Psoas muscle (tissue), 8 donors: ENCODE measurements around the gene CCDC86. TPM values are rescaled to one million over a fixed set of nuclear protein-coding genes. Genes with fewer than 3 reads are reported as not detected.
A peak's percentile ranks its signal among the peaks of the same experiment; 100 is the strongest.

Experiments used
- ATAC-seq, 4 donors: fragments of 200-7000 bp; cut with Tn5 transposase; one replicate each; pipeline ENCODE4 v1.9.1; 2020; ENCODE audit warnings: moderate library complexity in 3 of 4, mild to moderate bottlenecking in 2 of 4
- DNase-seq, 2 donors: peaks; one replicate each; pipeline ENCODE4 v3.0.0-alpha.2; 2020
- H3K27ac ChIP-seq: fragments of 200-600 bp; one replicate; pipeline ENCODE4 v1.8.0; 2022
- H3K27me3 ChIP-seq, 3 donors: fragments of 200-600 bp in 1 of 3; one replicate each; pipeline versions ENCODE4 v1.6.1 to v1.8.0; 2013 to 2022; ENCODE audit warnings: low read length in 2 of 3, mild to moderate bottlenecking in 2 of 3, moderate library complexity in 1 of 3; ENCODE audit not compliant: insufficient read depth in 3 of 3
- H3K36me3 ChIP-seq, 2 donors: fragments of 200-600 bp in 1 of 2; one replicate each; pipeline versions ENCODE4 v1.6.1 to v1.8.0; 2013 to 2022; ENCODE audit warnings: low read depth in 1 of 2, mild to moderate bottlenecking in 1 of 2, moderate library complexity in 1 of 2; ENCODE audit not compliant: insufficient read depth in 1 of 2
- H3K4me1 ChIP-seq: fragments of 200-600 bp; one replicate; pipeline ENCODE4 v1.8.0; 2022
- H3K4me3 ChIP-seq: fragments of 200-600 bp; one replicate; pipeline ENCODE4 v1.8.0; 2022; ENCODE audit warnings: mild to moderate bottlenecking
- H3K9me3 ChIP-seq: fragments of 200-600 bp; one replicate; pipeline ENCODE4 v1.8.0; 2022
- CTCF ChIP-seq: fragments of 200-600 bp; IDR thresholded peaks from one replicate; pipeline ENCODE4 v1.8.0; 2022; ENCODE audit warnings: antibody characterized with exemption
- WGBS, 3 donors: extraction: QIAGEN DNeasy Blood & Tissue Kit; methylation state at CpG; one replicate each; pipeline versions ENCODE4 v1.1.6 to v1.1.7; 2013; 5-methylcytosine and 5-hydroxymethylcytosine counted together
- intact Hi-C, 2 donors: fragments of 100-400 bp; cut with DNase I; formaldehyde crosslinking; loops; one replicate each; pipeline versions ENCODE4 v1.11.0 to v1.14.2; 2022
- polyA plus RNA-seq, 3 donors: library from polyadenylated mRNA; stranded (reverse); fragments of 200-250 nt; gene quantifications; one replicate each; pipeline ENCODE4 v1.2.3, GENCODE V29; 2013
- total RNA-seq, 4 donors: library from RNA; stranded (reverse); fragmentation: NEBNext Ultra II Directional in 2 of 4; extraction: Animal tissue kit (Norgen Biotek cat#: 25700) in 2 of 4; gene quantifications; one replicate each; pipeline versions ENCODE4 v1.2.1 to v1.2.4, GENCODE V29; 2021 to 2023
- donor health status: healthy with polysubstance abuse.
- donor health status: DM: no; HTN: no; CAD: no; lungs with moderate emphysema.
- donor health status: Bipolar disorder and iron deficiency.
- donor health status: healthy.
- donor health status: DM: yes; HTN: yes; CAD: no.
- donor health status: DM: no; HTN: no; CAD: no.
- donor health status: DM: no; HTN: no; CAD: no.
- donor health status: DM: yes; HTN: yes; CAD: no.

Gene CCDC86
- total and polyA plus RNA-seq, 7 donors = 24.8 to 55.4 (median 36.2) TPM

- no peaks in the 10 kb centered on the region for H3K9me3 ChIP-seq
Measured at GRCh38 chr11:60871378-60872061, 29.6 kb downstream of the CCDC86 start.

GRCh38 chr11:60872124-60872960, 30.4 kb downstream of the CCDC86 start:
- no peaks in the 10 kb centered on the region for H3K9me3 ChIP-seq
- ATAC-seq (peak in 3 of 4 donors; percentile 47 to 77 (median 73)), DNase-seq (peak in 1 of 2 donors; percentile 54)
- H3K36me3 ChIP-seq = no peaks in the 10 kb centered on the region
- H3K27ac ChIP-seq = peak overlapping the region; percentile 46
- TF ChIP-seq CTCF = no peak
- intact Hi-C loops = no loop called here
- H3K4me1 ChIP-seq = peaks cover 42% of the 10 kb centered on the region
- 84 to 88% (median 87%) methylated on average over 6 of the region's 6 CpGs for WGBS, 3 donors
- H3K27me3 ChIP-seq = no peaks in the 10 kb centered on the region
- no peak overlapping the region for H3K4me3 ChIP-seq

More at GRCh38 chr11:60871378-60872061, 29.6 kb downstream of the CCDC86 start:
- no peaks in the 10 kb centered on the region for H3K27me3 ChIP-seq
- intact Hi-C loops = no loop called here
- DNase-seq = peak in 1 of 2 donors; percentile 60
- H3K4me1 ChIP-seq = peaks cover 42% of the 10 kb centered on the region
- no peak overlapping the region for H3K4me3 ChIP-seq
- TF ChIP-seq CTCF = no peak
- WGBS, 3 donors = 70 to 75% (median 73%) methylated on average over 7 of the region's 7 CpGs
- peak in 2 of 4 donors; percentile 24 to 62 for ATAC-seq
- H3K27ac ChIP-seq = peak overlapping the region; percentile 4
- no peaks in the 10 kb centered on the region for H3K36me3 ChIP-seq

GRCh38 chr11:60872961-60873524, 31.1 kb downstream of the CCDC86 start:
- Histone ChIP-seq H3K4me1 (peaks cover 48% of the 10 kb centered on the region), H3K36me3 (no peaks in the 10 kb centered on the region), H3K4me3 (no peak overlapping the region), H3K27me3 (no peaks in the 10 kb centered on the region), H3K27ac (peak overlapping the region; percentile 46), H3K9me3 (no peaks in the 10 kb centered on the region)
- intact Hi-C loops = no loop called here
- peak; percentile 49 to 66 for DNase-seq
- 64 to 70% (median 69%) methylated on average over 16 of the region's 16 CpGs for WGBS, 3 donors
- no peak for TF ChIP-seq CTCF
- ATAC-seq = peak; percentile 17 to 36 (median 24)

GRCh38 chr11:60873533-60873932, 31.6 kb downstream of the CCDC86 start:
- no peak overlapping the region for H3K27ac ChIP-seq
- no peaks in the 10 kb centered on the region for H3K9me3 ChIP-seq
- H3K4me3 ChIP-seq = no peak overlapping the region
- no peak for TF ChIP-seq CTCF
- peaks cover 52% of the 10 kb centered on the region for H3K4me1 ChIP-seq
- peak in 1 of 2 donors; percentile 35 for DNase-seq
- 79 to 80% (median 79%) methylated on average over 12 of the region's 12 CpGs for WGBS, 3 donors
- no peaks in the 10 kb centered on the region for H3K27me3 ChIP-seq
- no peak for ATAC-seq
- intact Hi-C loops = no loop called here
- no peaks in the 10 kb centered on the region for H3K36me3 ChIP-seq
